ENCODE results near the gene AKR1A1.

The AKR1A1 gene

DNA sequence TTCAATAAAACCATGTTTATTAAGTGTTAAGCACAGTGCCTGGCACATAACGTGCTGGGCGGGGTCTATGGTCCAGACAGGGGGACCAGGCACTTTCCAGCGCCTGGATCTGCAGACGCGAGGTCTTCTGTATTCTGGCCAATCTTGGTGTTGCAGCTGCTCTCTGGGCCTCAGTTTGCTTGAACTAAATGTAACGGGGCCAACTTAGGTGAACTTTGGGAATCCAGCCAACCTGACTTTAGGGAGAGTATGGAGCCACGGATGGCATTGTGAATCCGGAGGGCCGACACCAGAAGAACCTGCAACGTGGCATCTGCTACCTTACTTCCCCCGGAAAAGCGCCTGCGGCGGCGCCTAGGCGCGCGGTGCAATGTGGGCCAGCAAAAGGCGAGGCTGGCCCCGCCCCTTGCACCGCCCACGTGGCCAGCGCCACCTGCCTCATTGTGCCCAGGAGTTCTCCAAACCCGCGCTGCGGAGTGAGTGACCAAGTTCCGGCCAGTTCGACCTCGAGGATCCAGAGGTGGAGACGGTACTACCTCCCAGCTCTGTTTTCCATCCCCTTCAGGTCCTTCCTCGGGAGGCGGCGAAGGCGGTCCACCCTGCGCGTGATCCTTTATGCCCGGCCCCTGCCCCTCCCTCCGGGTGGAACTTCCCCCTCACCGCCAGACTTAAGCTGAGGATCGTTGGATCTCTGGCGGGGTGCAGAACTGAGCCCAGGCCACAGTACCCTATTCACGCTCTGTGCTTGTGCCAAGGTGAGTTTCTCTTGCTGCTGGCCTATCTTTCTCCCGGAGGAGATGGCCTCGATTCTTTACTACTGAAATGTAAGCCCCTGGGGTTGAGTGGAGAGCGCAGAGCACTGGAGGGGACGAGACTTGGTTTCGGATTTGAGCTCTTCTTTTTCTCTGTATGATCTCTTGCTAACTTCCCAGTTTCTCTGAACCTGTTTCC lies at the start of gene AKR1A1:
AKR1A1 (plus strand) TSS at position 426 of the 951 bp plus-strand sequence. CDS start 10,969 bp downstream, outside the sequence.
- TF ChIP-seq, protein P1, sequence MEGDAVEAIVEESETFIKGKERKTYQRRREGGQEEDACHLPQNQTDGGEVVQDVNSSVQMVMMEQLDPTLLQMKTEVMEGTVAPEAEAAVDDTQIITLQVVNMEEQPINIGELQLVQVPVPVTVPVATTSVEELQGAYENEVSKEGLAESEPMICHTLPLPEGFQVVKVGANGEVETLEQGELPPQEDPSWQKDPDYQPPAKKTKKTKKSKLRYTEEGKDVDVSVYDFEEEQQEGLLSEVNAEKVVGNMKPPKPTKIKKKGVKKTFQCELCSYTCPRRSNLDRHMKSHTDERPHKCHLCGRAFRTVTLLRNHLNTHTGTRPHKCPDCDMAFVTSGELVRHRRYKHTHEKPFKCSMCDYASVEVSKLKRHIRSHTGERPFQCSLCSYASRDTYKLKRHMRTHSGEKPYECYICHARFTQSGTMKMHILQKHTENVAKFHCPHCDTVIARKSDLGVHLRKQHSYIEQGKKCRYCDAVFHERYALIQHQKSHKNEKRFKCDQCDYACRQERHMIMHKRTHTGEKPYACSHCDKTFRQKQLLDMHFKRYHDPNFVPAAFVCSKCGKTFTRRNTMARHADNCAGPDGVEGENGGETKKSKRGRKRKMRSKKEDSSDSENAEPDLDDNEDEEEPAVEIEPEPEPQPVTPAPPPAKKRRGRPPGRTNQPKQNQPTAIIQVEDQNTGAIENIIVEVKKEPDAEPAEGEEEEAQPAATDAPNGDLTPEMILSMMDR (conservative IDR thresholded peaks at IDR 0.05) = no peak
- TF ChIP-seq ZFX (IDR thresholded peaks at IDR 0.05) = peak; percentile 54; the same call in 1 of the 2 replicates
- H3K27ac ChIP-seq = peak within 1 kb of the TSS; percentile 96

DNA sequence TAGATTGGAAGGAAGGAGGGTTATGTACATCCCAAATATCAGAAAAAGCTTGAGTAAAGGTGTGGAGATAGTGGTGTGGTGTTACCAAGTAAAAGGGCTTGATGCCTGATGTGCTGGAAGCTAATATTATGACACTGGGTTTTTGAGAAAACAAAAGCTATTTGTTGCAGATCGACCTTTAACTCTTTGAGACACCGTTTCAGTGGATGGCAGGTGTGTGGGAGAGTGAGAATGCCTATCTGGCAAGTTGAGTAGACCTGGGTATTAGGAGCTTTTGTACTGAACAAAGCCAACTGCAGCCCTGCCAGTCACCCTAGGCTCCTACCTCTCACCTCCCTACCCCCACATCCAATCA lies 49.1 kb upstream of the AKR1A1 start:
- TF ChIP-seq, protein P1 (conservative IDR thresholded peaks at IDR 0.05) = no peak
- TF ChIP-seq ZFX (IDR thresholded peaks at IDR 0.05) = no peak
- H3K27ac ChIP-seq = no peak overlapping the region

DNA sequence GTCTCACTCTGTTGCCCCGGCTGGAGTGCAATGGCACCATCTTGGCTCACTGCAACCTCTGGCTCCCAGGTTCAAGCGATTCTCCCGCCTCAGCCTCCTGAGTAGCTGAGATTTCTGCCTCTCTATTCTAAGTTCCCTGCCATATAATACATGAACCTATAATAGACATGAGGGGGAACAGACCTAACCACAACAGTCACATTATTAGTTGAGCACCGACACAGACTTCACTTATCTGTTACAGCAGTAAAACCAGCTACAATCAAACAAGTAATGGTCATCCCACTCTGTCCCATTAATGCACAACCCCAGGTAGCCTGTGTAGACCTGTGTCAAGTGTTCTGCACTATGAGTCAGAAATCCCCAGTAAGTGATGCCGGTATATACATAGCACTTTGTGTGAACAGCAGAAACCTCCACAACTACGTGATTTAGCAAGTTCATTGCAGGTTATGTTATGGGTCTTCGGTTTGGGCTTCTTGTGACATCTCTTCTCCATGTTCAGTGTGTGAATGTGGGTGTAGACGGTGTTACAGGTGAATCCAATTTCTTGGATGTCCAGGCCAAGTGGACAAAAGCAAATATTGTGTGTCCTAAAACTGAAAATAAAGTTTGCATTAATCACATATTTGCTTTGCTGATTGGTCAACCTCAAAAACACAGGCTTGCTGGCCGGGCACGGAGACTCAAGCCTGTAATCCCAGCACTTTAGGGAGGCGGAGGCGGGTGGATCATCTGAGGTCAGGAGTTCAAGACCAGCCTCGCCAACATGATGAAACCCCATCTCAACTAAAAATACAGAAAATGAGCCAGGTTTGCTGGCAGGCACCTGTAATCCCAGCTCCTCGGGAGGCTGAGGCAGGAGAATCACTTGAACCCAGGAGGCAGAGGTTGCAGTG lies 46.9 kb upstream of the AKR1A1 start:
- H3K27ac ChIP-seq = no peak overlapping the region
- TF ChIP-seq, protein P1 (conservative IDR thresholded peaks at IDR 0.05) = no peak
- no peak for TF ChIP-seq ZFX (IDR thresholded peaks at IDR 0.05)

DNA sequence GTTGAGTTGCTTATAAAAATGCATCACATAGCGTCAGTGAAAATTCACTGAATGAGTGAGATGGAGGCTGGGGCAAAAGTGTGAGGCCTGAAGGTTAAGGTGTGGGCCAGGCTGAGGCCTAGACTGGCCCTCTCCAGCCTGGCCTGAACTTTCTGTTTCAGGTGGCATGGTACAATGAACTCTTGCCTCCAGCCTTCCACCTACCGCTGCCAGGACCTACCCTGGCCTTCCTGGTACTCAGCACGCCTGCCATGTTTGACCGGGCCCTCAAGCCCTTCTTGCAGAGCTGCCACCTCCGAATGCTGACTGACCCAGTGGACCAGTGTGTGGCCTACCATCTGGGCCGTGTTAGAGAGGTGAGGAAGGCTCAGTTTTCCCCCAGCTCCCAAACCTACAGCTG lies 43.4 kb upstream of the AKR1A1 start:
- no peak for TF ChIP-seq ZFX (IDR thresholded peaks at IDR 0.05)
- TF ChIP-seq, protein P1 (conservative IDR thresholded peaks at IDR 0.05) = no peak
- H3K27ac ChIP-seq = peak overlapping the region; percentile 3; the same call in 1 of the 2 replicates

DNA sequence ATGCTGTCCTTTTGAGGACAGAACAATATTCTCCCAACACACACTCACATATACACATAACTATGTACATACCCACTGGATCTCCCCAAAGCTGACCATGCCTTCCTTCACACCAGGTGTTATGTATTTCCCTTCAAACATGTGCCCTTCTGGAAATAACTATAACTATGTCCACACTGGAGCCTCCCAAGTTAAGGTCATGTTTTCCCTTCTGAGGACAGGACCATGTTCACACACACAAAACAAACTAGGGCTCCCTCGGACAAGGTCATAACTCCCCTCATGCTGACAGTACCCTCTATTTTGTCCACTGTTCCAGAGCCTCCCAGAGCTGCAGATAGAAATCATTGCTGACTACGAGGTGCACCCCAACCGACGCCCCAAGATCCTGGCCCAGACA lies 42.7 kb upstream of the AKR1A1 start:
- TF ChIP-seq ZFX (IDR thresholded peaks at IDR 0.05) = no peak
- TF ChIP-seq, protein P1 (conservative IDR thresholded peaks at IDR 0.05) = no peak
- peak overlapping the region; percentile 9; the same call in 1 of the 2 replicates for H3K27ac ChIP-seq

DNA sequence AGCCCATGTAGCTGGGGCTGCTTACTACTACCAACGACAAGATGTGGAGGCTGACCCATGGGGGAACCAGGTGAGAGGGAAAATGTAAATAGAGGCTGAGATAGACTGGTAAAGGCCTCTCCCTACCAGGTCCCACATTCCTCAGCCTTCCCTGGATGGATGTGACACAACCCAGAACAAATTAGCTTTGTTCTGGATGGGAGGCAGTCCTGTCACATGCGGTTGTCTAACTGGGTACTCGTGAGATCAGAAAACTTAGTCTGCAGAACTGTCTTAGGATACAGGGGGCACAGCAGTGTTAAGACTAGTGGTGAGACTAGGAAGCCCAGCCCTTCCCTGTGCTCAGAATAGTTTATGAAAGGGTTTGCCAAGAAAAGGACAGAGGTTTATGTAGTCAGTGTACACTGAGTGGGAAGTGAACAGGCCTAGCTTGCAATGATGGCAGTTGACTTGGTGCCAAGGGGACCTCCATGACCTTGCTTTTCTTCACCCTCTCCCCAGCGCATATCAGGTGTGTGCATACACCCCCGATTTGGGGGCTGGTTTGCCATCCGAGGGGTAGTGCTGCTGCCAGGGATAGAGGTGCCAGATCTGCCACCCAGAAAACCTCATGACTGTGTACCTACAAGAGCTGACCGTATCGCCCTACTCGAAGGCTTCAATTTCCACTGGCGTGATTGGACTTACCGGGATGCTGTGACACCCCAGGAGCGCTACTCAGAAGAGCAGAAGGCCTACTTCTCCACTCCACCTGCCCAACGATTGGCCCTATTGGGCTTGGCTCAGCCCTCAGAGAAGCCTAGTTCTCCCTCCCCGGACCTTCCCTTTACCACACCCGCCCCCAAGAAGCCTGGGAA lies 42.1 kb upstream of the AKR1A1 start:
- TF ChIP-seq, protein P1 (conservative IDR thresholded peaks at IDR 0.05) = no peak; the same call in 1 of the 2 replicates
- TF ChIP-seq ZFX (IDR thresholded peaks at IDR 0.05) = no peak
- H3K27ac ChIP-seq = peak overlapping the region; percentile 9; the same call in 1 of the 2 replicates
